GM12878 (cell line): Measurements from ENCODE around the gene PRMT1. TPM values are rescaled to one million over a fixed set of nuclear protein-coding genes. Genes with fewer than 3 reads are reported as not detected.

Experiments used
- ATAC-seq: fragments of 200-7000 bp; cut with Tn5 transposase; 3 replicates; pipeline ENCODE4 v1.9.1; 2020; ENCODE audit warnings: mild to moderate bottlenecking, moderate library complexity
- BruUV-seq: library from RNA; stranded (reverse); fragments of 400-500 nt; replicated peaks from 2 replicates; lab custom pipeline; 2021; lab: Mats Ljungman, UMichigan
- CTCF ChIA-PET: fragments of 300-600 bp; sonication (Branson Sonifier 250); formaldehyde crosslinking; extraction: SDS; loops from one replicate; lab custom pipeline; 2021; ENCODE audit warnings: inconsistent platforms; lab: Yijun Ruan, JAX
- POLR2A ChIA-PET: fragments of 350-600 bp; formaldehyde crosslinking; extraction: SDS; loops from one replicate; lab custom pipeline; 2021; ENCODE audit warnings: inconsistent platforms; lab: Charles Lee
- RAD21 ChIA-PET: fragments of 300-600 bp; sonication (Branson Sonifier 250); formaldehyde crosslinking; loops from one replicate; lab custom pipeline; 2023; ENCODE audit warnings: antibody characterized with exemption; ENCODE audit not compliant: unreplicated experiment; lab: Charles Lee
- SMC1A ChIA-PET: fragments of 300-600 bp; sonication (Branson Sonifier 250); formaldehyde crosslinking; loops from one replicate; lab custom pipeline; 2023; ENCODE audit not compliant: unreplicated experiment, uncharacterized antibody; lab: Charles Lee
- DNase-seq: peaks from one replicate; pipeline ENCODE4 v3.0.0-alpha.2; 2011; ENCODE audit warnings: low read depth, low spot score
- FAIRE-seq: peaks from 3 replicates; lab custom pipeline; 2011; peaks lifted over from hg19 to GRCh38; lab: Jason Lieb, UNC
- H2AFZ ChIP-seq: 2 replicates; pipeline ENCODE4 v1.6.0; 2011; ENCODE audit warnings: low read depth, low read length, control low read depth; ENCODE audit not compliant: control insufficient read depth
- H3K27ac ChIP-seq: 2 replicates; pipeline ENCODE4 v1.5.1; 2011; ENCODE audit warnings: control low read depth; ENCODE audit not compliant: control insufficient read depth, insufficient read depth
- H3K27me3 ChIP-seq, 2 experiments: replicated peaks in 1 of 2; 2 replicates each; pipeline versions ENCODE4 v1.6.0 to v1.6.1; 2011; ENCODE audit warnings: low read length in 1 of 2; ENCODE audit not compliant: control insufficient read depth in 2 of 2, insufficient read depth in 2 of 2
- H3K36me3 ChIP-seq, 2 experiments: 2 replicates each; pipeline ENCODE4 v1.5.1; 2011; ENCODE audit warnings: low read length in 1 of 2; ENCODE audit not compliant: control insufficient read depth in 2 of 2, insufficient read depth in 2 of 2
- H3K4me1 ChIP-seq: 2 replicates; pipeline ENCODE4 v1.6.1; 2011; ENCODE audit warnings: mild to moderate bottlenecking, low read length, moderate library complexity, mixed read lengths; ENCODE audit not compliant: control insufficient read depth, insufficient read depth
- H3K4me2 ChIP-seq: 2 replicates; pipeline ENCODE4 v1.6.0; 2011; ENCODE audit warnings: control low read depth; ENCODE audit not compliant: control insufficient read depth, insufficient read depth
- H3K4me3 ChIP-seq: fragments of 200-600 bp; sonication (generic); 2 replicates; pipeline ENCODE4 v1.5.1; 2016
- H3K79me2 ChIP-seq: 2 replicates; pipeline ENCODE4 v1.6.0; 2011; ENCODE audit warnings: low read length; ENCODE audit not compliant: control insufficient read depth, insufficient read depth
- H3K9ac ChIP-seq: 2 replicates; pipeline ENCODE4 v1.8.0; 2011; ENCODE audit warnings: low read length, control low read depth, mixed read lengths; ENCODE audit not compliant: control insufficient read depth, insufficient read depth
- H3K9me3 ChIP-seq: replicated peaks from 3 replicates; pipeline ENCODE4 v1.5.1; 2011; ENCODE audit warnings: mild to moderate bottlenecking, low read length; ENCODE audit not compliant: control insufficient read depth, insufficient read depth
- H4K20me1 ChIP-seq: 2 replicates; pipeline ENCODE4 v1.6.0; 2011; ENCODE audit not compliant: control insufficient read depth, insufficient read depth
- BCL11A ChIP-seq: IDR thresholded peaks from 2 replicates; pipeline ENCODE4 v1.6.1; 2011; ENCODE audit warnings: low read depth, low read length
- CHD4 ChIP-seq: fragments of 200-600 bp; sonication (generic); IDR thresholded peaks from 2 replicates; pipeline ENCODE4 v1.6.1; 2016; ENCODE audit warnings: mild to moderate bottlenecking
- EGR1 ChIP-seq, 2 experiments: IDR thresholded peaks; 1 replicate in 1 of 2; 2 replicates in 1 of 2; pipeline ENCODE4 v1.6.1; 2011 to 2012; ENCODE audit warnings: low read depth in 2 of 2, low read length in 2 of 2, borderline replicate concordance in 1 of 2, mild to moderate bottlenecking in 1 of 2, moderate library complexity in 1 of 2
- EP300 ChIP-seq, 2 experiments: fragments of 150-350 bp in 1 of 2; IDR thresholded peaks; 2 replicates each; pipeline ENCODE4 v1.6.1; 2011 to 2012; ENCODE audit warnings: low read depth in 2 of 2, low read length in 2 of 2, borderline replicate concordance in 1 of 2, improper control_type of control experiment in 1 of 2, inconsistent platforms in 1 of 2; ENCODE audit not compliant: control insufficient read depth in 1 of 2
- ESRRA ChIP-seq: IDR thresholded peaks from 2 replicates; pipeline ENCODE4 v1.6.1; 2012; ENCODE audit warnings: mild to moderate bottlenecking, low read length, improper control_type of control experiment
- NFYB ChIP-seq: IDR thresholded peaks from 2 replicates; pipeline ENCODE4 v1.6.1; 2011; ENCODE audit warnings: low read depth, mild to moderate bottlenecking, low read length, improper control_type of control experiment, moderate library complexity; ENCODE audit not compliant: insufficient read depth
- RBBP5 ChIP-seq: fragments of 200-600 bp; sonication (generic); conservative IDR thresholded peaks from 2 replicates; pipeline ENCODE4 v1.6.1; 2016
- SMC3 ChIP-seq: IDR thresholded peaks from 2 replicates; pipeline ENCODE4 v1.6.1; 2011; ENCODE audit warnings: low read length, improper control_type of control experiment, borderline replicate concordance
- SREBF1 ChIP-seq: IDR thresholded peaks from 2 replicates; pipeline ENCODE4 v1.6.1; 2012; ENCODE audit warnings: mild to moderate bottlenecking, low read length
- TCF3 ChIP-seq: IDR thresholded peaks from 2 replicates; pipeline ENCODE4 v1.6.1; 2012; ENCODE audit warnings: low read depth, mild to moderate bottlenecking, low read length, borderline replicate concordance; ENCODE audit not compliant: insufficient read depth
- TCF7 ChIP-seq: IDR thresholded peaks from 2 replicates; pipeline ENCODE4 v1.6.1; 2014; ENCODE audit warnings: antibody characterized with exemption, borderline replicate concordance
- WGBS: methylation state at CpG from one replicate; pipeline ENCODE4 v1.1.6; 2016; ENCODE audit warnings: low lambda C conversion rate; ENCODE audit not compliant: insufficient replicate concordance, insufficient coverage; ENCODE audit errors: missing lambda C conversion rate; 5-methylcytosine and 5-hydroxymethylcytosine counted together
- in situ Hi-C: fragments of 300-500 bp; cut with MboI; formaldehyde crosslinking; loops from 9 replicates; pipeline ENCODE4 v1.14.3; 2018; ENCODE audit warnings: mixed read lengths
- intact Hi-C: fragments of 100-400 bp; cut with micrococcal nuclease; formaldehyde crosslinking; loops from one replicate; pipeline ENCODE4 v1.14.2; 2022; ENCODE audit not compliant: unreplicated experiment
- polyA plus RNA-seq, 11 experiments: library from polyadenylated mRNA; depleted of rRNA in 4 of 11; unstranded in 6 of 11; stranded (reverse) in 5 of 11; fragments of >200 nt; fragmentation: Nextera tagmentation in 4 of 11; fragmentation: Illumina TruSeq in 1 of 11; extraction: Ambion mirVana in 4 of 11; extraction: Trizol in 1 of 11; gene quantifications; 1 replicate in 1 of 11; 2 replicates in 10 of 11; pipeline versions ENCODE4 v1.2.1 to v1.2.3, GENCODE V29; 2011 to 2016; ENCODE audit warnings: inconsistent platforms in 2 of 11, missing spikeins in 2 of 11, low read depth in 1 of 11
- total RNA-seq, 4 experiments: library from RNA; depleted of rRNA in 3 of 4; stranded (reverse); fragments of >200 nt in 3 of 4; fragmentation: Illumina TruSeq in 1 of 4; extraction: Trizol in 1 of 4; gene quantifications; 2 replicates each; pipeline versions ENCODE4 v1.2.1 to v1.2.3, GENCODE V29; 2013 to 2021
- TF ChIP-seq, protein P1 (sequence below): fragments of 450-650 bp; IDR thresholded peaks from 2 replicates; pipeline ENCODE4 v1.6.1; 2017; ENCODE audit warnings: borderline replicate concordance
- TF ChIP-seq, protein P2 (sequence below): fragments of 450-650 bp; IDR thresholded peaks from 2 replicates; pipeline ENCODE4 v1.6.1; 2016; ENCODE audit warnings: mild to moderate bottlenecking

PRMT1 gene
- total and polyA plus RNA-seq, 10 of the 15 experiments (the other 5 are each of a cell fraction or from before 2014, with no cell fraction given), result 19.9 to 667 (median 444) TPM

- TF ChIP-seq ESRRA (no peak), SMC3 (no peak), BCL11A (no peak), CHD4 (no peak), EP300 (IDR thresholded peaks at IDR 0.05; ENCODE audit: borderline replicate concordance in 1 of 2, control insufficient read depth in 1 of 2, low read depth in 2 of 2, low read length in 2 of 2) (no peak), SREBF1 (no peak), RBBP5 (no peak), EGR1 (IDR thresholded peaks at IDR 0.05; ENCODE audit: borderline replicate concordance in 1 of 2, low read depth in 2 of 2, low read length in 2 of 2) (no peak), TCF3 (no peak), NFYB (no peak), TCF7 (no peak)
- TF ChIP-seq, protein P1, sequence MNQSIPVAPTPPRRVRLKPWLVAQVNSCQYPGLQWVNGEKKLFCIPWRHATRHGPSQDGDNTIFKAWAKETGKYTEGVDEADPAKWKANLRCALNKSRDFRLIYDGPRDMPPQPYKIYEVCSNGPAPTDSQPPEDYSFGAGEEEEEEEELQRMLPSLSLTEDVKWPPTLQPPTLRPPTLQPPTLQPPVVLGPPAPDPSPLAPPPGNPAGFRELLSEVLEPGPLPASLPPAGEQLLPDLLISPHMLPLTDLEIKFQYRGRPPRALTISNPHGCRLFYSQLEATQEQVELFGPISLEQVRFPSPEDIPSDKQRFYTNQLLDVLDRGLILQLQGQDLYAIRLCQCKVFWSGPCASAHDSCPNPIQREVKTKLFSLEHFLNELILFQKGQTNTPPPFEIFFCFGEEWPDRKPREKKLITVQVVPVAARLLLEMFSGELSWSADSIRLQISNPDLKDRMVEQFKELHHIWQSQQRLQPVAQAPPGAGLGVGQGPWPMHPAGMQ, result no peak
- TF ChIP-seq, protein P2, sequence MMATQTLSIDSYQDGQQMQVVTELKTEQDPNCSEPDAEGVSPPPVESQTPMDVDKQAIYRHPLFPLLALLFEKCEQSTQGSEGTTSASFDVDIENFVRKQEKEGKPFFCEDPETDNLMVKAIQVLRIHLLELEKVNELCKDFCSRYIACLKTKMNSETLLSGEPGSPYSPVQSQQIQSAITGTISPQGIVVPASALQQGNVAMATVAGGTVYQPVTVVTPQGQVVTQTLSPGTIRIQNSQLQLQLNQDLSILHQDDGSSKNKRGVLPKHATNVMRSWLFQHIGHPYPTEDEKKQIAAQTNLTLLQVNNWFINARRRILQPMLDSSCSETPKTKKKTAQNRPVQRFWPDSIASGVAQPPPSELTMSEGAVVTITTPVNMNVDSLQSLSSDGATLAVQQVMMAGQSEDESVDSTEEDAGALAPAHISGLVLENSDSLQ, result no peak
- Histone ChIP-seq H3K9ac (no peak overlapping the region), H3K4me2 (no peak overlapping the region), H3K4me3 (no peak overlapping the region), H3K27ac (no peak overlapping the region), H3K79me2 (no peaks in the 10 kb centered on the region), H2AFZ (no peak overlapping the region), H3K4me1 (no peaks in the 10 kb centered on the region), H3K27me3 (no peaks in the 10 kb centered on the region), H4K20me1 (no peaks in the 10 kb centered on the region), H3K36me3 (peaks cover 2 to 6% of the 10 kb centered on the region in 2 experiments; a peak in 2 of 4 replicates), H3K9me3 (no peaks in the 10 kb centered on the region)
- 100% methylated on average over 9 of the region's 9 CpGs for WGBS
- POLR2A ChIA-PET, result interaction anchor here (0.8 kb wide), 1 partner anchor 46 kb away, joined by 7 read pairs; no protein-coding TSS in a partner anchor
- DNase-seq (no peak), ATAC-seq (no peak), FAIRE-seq (no peak)
- CTCF ChIA-PET, result no interaction called here
- SMC1A ChIA-PET, result interaction anchor here (0.7 kb wide), 1 partner anchor 49 kb away, joined by 3 read pairs; no protein-coding TSS in a partner anchor
- intact Hi-C loops, result no loop called here
- in situ Hi-C loops, result no loop called here
- BruUV-seq, result no TSS peak
- RAD21 ChIA-PET, result interaction anchor here (1.4 kb wide), 1 partner anchor 11 kb away, joined by 5 read pairs; the partner anchor contains the start of gene RRAS
Measured at GRCh38 chr19:49629659-49630058, 47.4 kb upstream of the PRMT1 start.
